HPDE6-E6E7 (cell line): ENCODE measurements around the gene FLT1.

ENCODE experiments used
- DNase-seq: peaks from one replicate; pipeline ENCODE4 v3.0.0; 2011; ENCODE audit warnings: missing footprints; ENCODE audit errors: extremely low spot score

Gene FLT1

GRCh38 chr13:28347456-28348371 lies 147.2 kb downstream of the FLT1 start:
- no peak for DNase-seq

- no peak for DNase-seq
These were observed 148.8 kb downstream of the FLT1 start for GRCh38 chr13:28346154-28346553.

- no peak for DNase-seq
These were observed 150.8 kb downstream of the FLT1 start for GRCh38 chr13:28344163-28344562.

- no peak for DNase-seq
These were observed 152.7 kb downstream of the FLT1 start for GRCh38 chr13:28342251-28342650.

- DNase-seq = no peak
These were observed 154.6 kb downstream of the FLT1 start for GRCh38 chr13:28340272-28340793.

GRCh38 chr13:28339419-28339818 lies 155.5 kb downstream of the FLT1 start:
- no peak for DNase-seq

GRCh38 chr13:28338742-28339141 lies 156.2 kb downstream of the FLT1 start:
- DNase-seq = no peak

- DNase-seq = no peak
These were observed 156.8 kb downstream of the FLT1 start for GRCh38 chr13:28338006-28338574.

- no peak for DNase-seq
These were observed 157.5 kb downstream of the FLT1 start for GRCh38 chr13:28337166-28338005.

GRCh38 chr13:28336193-28336657 lies 158.7 kb downstream of the FLT1 start:
- no peak for DNase-seq

- DNase-seq = no peak
These were observed 161.6 kb downstream of the FLT1 start for GRCh38 chr13:28333204-28333881.

- no peak for DNase-seq
These were observed 165.4 kb downstream of the FLT1 start for GRCh38 chr13:28329395-28330158.

- DNase-seq = no peak
These were observed 166.7 kb downstream of the FLT1 start for GRCh38 chr13:28328271-28328607.

GRCh38 chr13:28327373-28328270 lies 167.3 kb downstream of the FLT1 start:
- DNase-seq = no peak

- DNase-seq = no peak
These were observed 168.9 kb downstream of the FLT1 start for GRCh38 chr13:28326056-28326455.

GRCh38 chr13:28325022-28325421 lies 169.9 kb downstream of the FLT1 start:
- DNase-seq = no peak

- DNase-seq = peak; percentile 21
These were observed 170.6 kb downstream of the FLT1 start for GRCh38 chr13:28324181-28324789.

GRCh38 chr13:28322256-28322905 lies 172.5 kb downstream of the FLT1 start:
- no peak for DNase-seq

GRCh38 chr13:28321756-28322155 lies 173.2 kb downstream of the FLT1 start:
- no peak for DNase-seq
